ENCODE measurements around the gene AKR1C2.

DNA sequence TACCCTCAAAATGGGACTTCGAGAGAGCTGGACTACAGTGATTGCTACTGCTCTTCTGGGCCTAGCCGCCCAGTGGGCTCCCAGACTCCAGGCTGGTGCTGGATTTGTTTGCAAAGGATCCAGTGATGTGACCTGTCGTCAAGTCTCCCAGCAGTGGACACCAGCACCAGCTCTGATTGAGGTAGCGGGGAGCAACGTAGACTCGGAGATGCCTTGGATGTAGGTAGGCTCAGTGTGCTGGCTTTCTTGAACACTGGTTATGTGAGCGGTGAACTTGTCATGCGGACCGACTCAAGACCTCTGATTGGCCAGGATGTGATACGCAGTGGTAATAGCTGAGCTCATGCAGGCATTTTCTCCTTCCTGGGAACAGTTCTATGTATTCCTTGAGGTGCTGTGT is 19.4 kb downstream of the AKR1C2 start:
- TF ChIP-seq, protein P1, sequence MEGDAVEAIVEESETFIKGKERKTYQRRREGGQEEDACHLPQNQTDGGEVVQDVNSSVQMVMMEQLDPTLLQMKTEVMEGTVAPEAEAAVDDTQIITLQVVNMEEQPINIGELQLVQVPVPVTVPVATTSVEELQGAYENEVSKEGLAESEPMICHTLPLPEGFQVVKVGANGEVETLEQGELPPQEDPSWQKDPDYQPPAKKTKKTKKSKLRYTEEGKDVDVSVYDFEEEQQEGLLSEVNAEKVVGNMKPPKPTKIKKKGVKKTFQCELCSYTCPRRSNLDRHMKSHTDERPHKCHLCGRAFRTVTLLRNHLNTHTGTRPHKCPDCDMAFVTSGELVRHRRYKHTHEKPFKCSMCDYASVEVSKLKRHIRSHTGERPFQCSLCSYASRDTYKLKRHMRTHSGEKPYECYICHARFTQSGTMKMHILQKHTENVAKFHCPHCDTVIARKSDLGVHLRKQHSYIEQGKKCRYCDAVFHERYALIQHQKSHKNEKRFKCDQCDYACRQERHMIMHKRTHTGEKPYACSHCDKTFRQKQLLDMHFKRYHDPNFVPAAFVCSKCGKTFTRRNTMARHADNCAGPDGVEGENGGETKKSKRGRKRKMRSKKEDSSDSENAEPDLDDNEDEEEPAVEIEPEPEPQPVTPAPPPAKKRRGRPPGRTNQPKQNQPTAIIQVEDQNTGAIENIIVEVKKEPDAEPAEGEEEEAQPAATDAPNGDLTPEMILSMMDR (IDR thresholded peaks at IDR 0.05): no peak
- no peak for TF ChIP-seq EZH2 (IDR thresholded peaks at IDR 0.05; ENCODE audit: borderline replicate concordance, insufficient read depth, low read depth, low read length, poor library complexity, severe bottlenecking)
